Neural progenitor cell (in vitro differentiated cells): ENCODE results near the gene ZFAND3. TPM values are rescaled to one million over a fixed set of nuclear protein-coding genes. Genes with fewer than 3 reads are reported as not detected.

ENCODE experiments used
- DNase-seq: peaks from one replicate; pipeline ENCODE4 v3.0.0-alpha.2; 2016; ENCODE audit warnings: low spot score
- H2AFZ ChIP-seq: fragments of 200-600 bp; sonication (generic); replicated peaks from 2 replicates; pipeline ENCODE4 v1.6.1; 2016; ENCODE audit warnings: antibody characterized with exemption
- H3F3A ChIP-seq: fragments of 200-600 bp; sonication (generic); 2 replicates; pipeline ENCODE4 v1.6.1; 2016; ENCODE audit warnings: antibody characterized with exemption, low read depth
- H3K27ac ChIP-seq: fragments of 200-600 bp; sonication (generic); 2 replicates; pipeline ENCODE4 v1.5.1; 2016; ENCODE audit warnings: mild to moderate bottlenecking
- H3K27me3 ChIP-seq: fragments of 200-600 bp; sonication (generic); 2 replicates; pipeline ENCODE4 v1.6.1; 2016; ENCODE audit warnings: mild to moderate bottlenecking, moderate library complexity
- H3K36me3 ChIP-seq: fragments of 200-600 bp; sonication (generic); 2 replicates; pipeline ENCODE4 v1.5.1; 2016
- H3K4me1 ChIP-seq: fragments of 200-600 bp; sonication (generic); 2 replicates; pipeline ENCODE4 v1.6.1; 2016; ENCODE audit warnings: mixed run types
- H3K4me2 ChIP-seq: fragments of 200-600 bp; sonication (generic); 2 replicates; pipeline ENCODE4 v1.6.1; 2016
- H3K4me3 ChIP-seq: fragments of 200-600 bp; sonication (generic); 2 replicates; pipeline ENCODE4 v1.5.1; 2016
- H3K79me2 ChIP-seq: fragments of 200-600 bp; sonication (generic); 2 replicates; pipeline ENCODE4 v1.6.1; 2016; ENCODE audit warnings: low read depth
- H3K9ac ChIP-seq: fragments of 200-600 bp; sonication (generic); 2 replicates; pipeline ENCODE4 v1.6.1; 2016
- H3K9me3 ChIP-seq: fragments of 200-600 bp; sonication (generic); 2 replicates; pipeline ENCODE4 v1.5.1; 2016; ENCODE audit warnings: low read depth
- H4K20me1 ChIP-seq: fragments of 200-600 bp; sonication (generic); 2 replicates; pipeline ENCODE4 v1.6.1; 2016; ENCODE audit warnings: low read depth
- H3K27ac Mint-ChIP-seq: 3 replicates; pipeline ENCODE4 v1.8.0; 2021; ENCODE audit warnings: mixed read lengths
- H3K27me3 Mint-ChIP-seq: 2 replicates; pipeline ENCODE4 v1.8.0; 2022; ENCODE audit warnings: low read depth, mild to moderate bottlenecking, inconsistent platforms, moderate library complexity, mixed read lengths; ENCODE audit not compliant: insufficient read depth
- H3K36me3 Mint-ChIP-seq: 3 replicates; pipeline ENCODE4 v1.8.0; 2021; ENCODE audit warnings: mixed read lengths
- H3K4me1 Mint-ChIP-seq: 3 replicates; pipeline ENCODE4 v1.8.0; 2021; ENCODE audit warnings: mixed read lengths
- H3K4me3 Mint-ChIP-seq: 3 replicates; pipeline ENCODE4 v1.8.0; 2021; ENCODE audit warnings: mild to moderate bottlenecking, moderate library complexity, mixed read lengths
- H3K9me3 Mint-ChIP-seq: 3 replicates; pipeline ENCODE4 v1.8.0; 2020; ENCODE audit warnings: mixed read lengths
- EZH2 ChIP-seq: fragments of 200-600 bp; sonication (generic); IDR thresholded peaks from 2 replicates; pipeline ENCODE4 v1.6.1; 2017; ENCODE audit warnings: antibody characterized with exemption, mild to moderate bottlenecking, moderate library complexity
- EZH2phosphoT487 ChIP-seq: fragments of 200-600 bp; sonication (generic); IDR thresholded peaks from 2 replicates; pipeline ENCODE4 v1.6.1; 2017; ENCODE audit warnings: antibody characterized with exemption
- total RNA-seq: library from RNA; depleted of rRNA; stranded (reverse); fragments of >200 nt; gene quantifications from 2 replicates; pipeline ENCODE4 v1.2.3, GENCODE V29; 2015; ENCODE audit warnings: low replicate concordance
- TF ChIP-seq, protein P1 (sequence below): fragments of 200-600 bp; sonication (generic); IDR thresholded peaks from 2 replicates; pipeline ENCODE4 v1.5.1; 2017; ENCODE audit warnings: antibody characterized with exemption, mild to moderate bottlenecking

ZFAND3 gene
- total RNA-seq, 1 donor from 2014 or later: 24.3 TPM

- Mint-ChIP-seq H3K4me1 (peaks cover 6% of the 10 kb centered on the region), H3K27ac (no peak overlapping the region), H3K4me3 (no peak overlapping the region), H3K9me3 (peaks cover 11% of the 10 kb centered on the region), H3K36me3 (peaks cover 12% of the 10 kb centered on the region), H3K27me3 (no peaks in the 10 kb centered on the region)
- Histone ChIP-seq H3K4me3 (no peak overlapping the region), H3K4me2 (no peak overlapping the region), H3K27ac (no peak overlapping the region), H3K79me2 (peaks cover 97% of the 10 kb centered on the region), H3K27me3 (no peaks in the 10 kb centered on the region), H4K20me1 (peaks cover 50% of the 10 kb centered on the region), H3F3A (peaks cover 10% of the 10 kb centered on the region), H3K36me3 (no peaks in the 10 kb centered on the region), H3K9ac (no peak overlapping the region), H3K9me3 (no peaks in the 10 kb centered on the region), H2AFZ (no peak overlapping the region), H3K4me1 (peaks cover 9% of the 10 kb centered on the region)
- TF ChIP-seq EZH2phosphoT487 (no peak), EZH2 (no peak)
- TF ChIP-seq, protein P1, sequence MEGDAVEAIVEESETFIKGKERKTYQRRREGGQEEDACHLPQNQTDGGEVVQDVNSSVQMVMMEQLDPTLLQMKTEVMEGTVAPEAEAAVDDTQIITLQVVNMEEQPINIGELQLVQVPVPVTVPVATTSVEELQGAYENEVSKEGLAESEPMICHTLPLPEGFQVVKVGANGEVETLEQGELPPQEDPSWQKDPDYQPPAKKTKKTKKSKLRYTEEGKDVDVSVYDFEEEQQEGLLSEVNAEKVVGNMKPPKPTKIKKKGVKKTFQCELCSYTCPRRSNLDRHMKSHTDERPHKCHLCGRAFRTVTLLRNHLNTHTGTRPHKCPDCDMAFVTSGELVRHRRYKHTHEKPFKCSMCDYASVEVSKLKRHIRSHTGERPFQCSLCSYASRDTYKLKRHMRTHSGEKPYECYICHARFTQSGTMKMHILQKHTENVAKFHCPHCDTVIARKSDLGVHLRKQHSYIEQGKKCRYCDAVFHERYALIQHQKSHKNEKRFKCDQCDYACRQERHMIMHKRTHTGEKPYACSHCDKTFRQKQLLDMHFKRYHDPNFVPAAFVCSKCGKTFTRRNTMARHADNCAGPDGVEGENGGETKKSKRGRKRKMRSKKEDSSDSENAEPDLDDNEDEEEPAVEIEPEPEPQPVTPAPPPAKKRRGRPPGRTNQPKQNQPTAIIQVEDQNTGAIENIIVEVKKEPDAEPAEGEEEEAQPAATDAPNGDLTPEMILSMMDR: no peak
- no peak for DNase-seq
Measured at GRCh38 chr6:37916149-37916548, 96.6 kb downstream of the ZFAND3 start.

DNA sequence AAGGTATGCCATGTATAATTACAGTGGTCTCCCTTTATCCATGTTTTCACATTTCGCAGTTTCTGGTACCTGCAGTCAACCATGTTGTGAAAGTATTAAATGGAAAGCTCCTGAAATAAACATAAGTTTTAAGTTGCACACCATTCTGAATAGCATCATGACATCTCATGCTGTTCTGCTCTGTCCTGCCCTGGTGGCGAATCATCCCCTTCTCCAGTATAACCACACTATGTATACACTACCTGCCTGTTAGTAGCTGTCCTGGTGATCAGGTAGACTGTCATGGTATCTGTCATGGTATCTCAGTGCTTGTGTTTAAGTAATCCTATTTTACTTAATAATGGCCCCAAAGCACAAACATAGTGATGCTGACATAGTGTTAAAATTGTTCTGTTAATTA, 97.1 kb downstream of the ZFAND3 start:
- peaks cover 12% of the 10 kb centered on the region for H3K36me3 Mint-ChIP-seq
- Histone ChIP-seq H3K27me3 (no peaks in the 10 kb centered on the region), H3K4me1 (peaks cover 9% of the 10 kb centered on the region), H3K4me3 (no peak overlapping the region), H3K4me2 (no peak overlapping the region), H3K9me3 (no peaks in the 10 kb centered on the region), H3K27ac (no peak overlapping the region), H2AFZ (no peak overlapping the region), H4K20me1 (peaks cover 50% of the 10 kb centered on the region), H3F3A (peaks cover 10% of the 10 kb centered on the region), H3K9ac (no peak overlapping the region), H3K79me2 (peaks cover 97% of the 10 kb centered on the region), H3K36me3 (no peaks in the 10 kb centered on the region)
- no peaks in the 10 kb centered on the region for H3K27me3 Mint-ChIP-seq
- no peak for DNase-seq
- H3K4me3 Mint-ChIP-seq: no peak overlapping the region
- H3K4me1 Mint-ChIP-seq: peaks cover 6% of the 10 kb centered on the region
- H3K9me3 Mint-ChIP-seq: peaks cover 7% of the 10 kb centered on the region
- no peak overlapping the region for H3K27ac Mint-ChIP-seq
- TF ChIP-seq EZH2phosphoT487 (no peak), EZH2 (no peak)
- TF ChIP-seq, protein P1: no peak

GRCh38 chr6:37917566-37917965, 98.0 kb downstream of the ZFAND3 start:
- H3K36me3 Mint-ChIP-seq: peaks cover 12% of the 10 kb centered on the region
- H3K27ac Mint-ChIP-seq: no peak overlapping the region
- Histone ChIP-seq H3K27ac (no peak overlapping the region), H4K20me1 (peaks cover 53% of the 10 kb centered on the region), H3K9me3 (no peaks in the 10 kb centered on the region), H2AFZ (no peak overlapping the region), H3K9ac (no peak overlapping the region), H3K36me3 (no peaks in the 10 kb centered on the region), H3F3A (peaks cover 10% of the 10 kb centered on the region), H3K27me3 (no peaks in the 10 kb centered on the region), H3K4me3 (no peak overlapping the region), H3K4me1 (peaks cover 9% of the 10 kb centered on the region), H3K4me2 (no peak overlapping the region), H3K79me2 (peaks cover 97% of the 10 kb centered on the region)
- H3K9me3 Mint-ChIP-seq: peaks cover 7% of the 10 kb centered on the region
- no peaks in the 10 kb centered on the region for H3K27me3 Mint-ChIP-seq
- peaks cover 6% of the 10 kb centered on the region for H3K4me1 Mint-ChIP-seq
- no peak for DNase-seq
- no peak overlapping the region for H3K4me3 Mint-ChIP-seq
- TF ChIP-seq, protein P1: no peak
- TF ChIP-seq EZH2phosphoT487: no peak
- TF ChIP-seq EZH2: no peak
